ENCODE measurements around the gene NPAS2.
A peak's percentile ranks its signal among the peaks of the same experiment; 100 is the strongest.

Gene NPAS2

GRCh38 chr2:101025561-101025960 lies 205.6 kb downstream of the NPAS2 start:
- DNase-seq = no peak

- no peak for DNase-seq
These were observed 206.3 kb downstream of the NPAS2 start for GRCh38 chr2:101026253-101026701.

GRCh38 chr2:101026923-101027469 lies 207.1 kb downstream of the NPAS2 start:
- no peak for DNase-seq

GRCh38 chr2:101027852-101028251 lies 207.9 kb downstream of the NPAS2 start:
- DNase-seq = no peak

- DNase-seq = peak in 1 of 3 donors; percentile 3
These were observed 211.1 kb downstream of the NPAS2 start for GRCh38 chr2:101030866-101031554.

GRCh38 chr2:101032084-101032776 lies 212.3 kb downstream of the NPAS2 start:
- no peak for DNase-seq

- peak; percentile 42 to 60 (median 43) for DNase-seq
These were observed 216.6 kb downstream of the NPAS2 start for GRCh38 chr2:101036562-101036961.

GRCh38 chr2:101037161-101037755 lies 217.3 kb downstream of the NPAS2 start:
- no peak for DNase-seq

GRCh38 chr2:101038455-101039255 lies 218.7 kb downstream of the NPAS2 start:
- DNase-seq = peak; percentile 31 to 60 (median 37)

GRCh38 chr2:101040072-101040471 lies 220.1 kb downstream of the NPAS2 start:
- DNase-seq = no peak

- DNase-seq = peak in 2 of 3 donors; percentile 38 to 50
These were observed 220.8 kb downstream of the NPAS2 start for GRCh38 chr2:101040761-101041160.

GRCh38 chr2:101041413-101041812 lies 221.5 kb downstream of the NPAS2 start:
- DNase-seq = peak; percentile 62 to 86 (median 81)

GRCh38 chr2:101045330-101045729 lies 225.4 kb downstream of the NPAS2 start:
- DNase-seq = no peak
